VCaP (cell line): ENCODE results near the gene PLAC8L1.

ENCODE experiments used
- H3K27ac ChIP-seq: fragments of 450-650 bp; 2 replicates; pipeline ENCODE4 v1.5.1; 2017
- CTCF ChIP-seq: fragments of 450-650 bp; conservative IDR thresholded peaks from 2 replicates; pipeline ENCODE4 v1.5.1; 2017; ENCODE audit warnings: mild to moderate bottlenecking, moderate library complexity

PLAC8L1 gene

GRCh38 chr5:146055432-146055831 is 49.9 kb downstream of the PLAC8L1 start:
- no peak for TF ChIP-seq CTCF
- no peak overlapping the region for H3K27ac ChIP-seq

- no peak; the same call in 1 of the 2 replicates for TF ChIP-seq CTCF
- H3K27ac ChIP-seq, result no peak overlapping the region
These were observed 52.6 kb downstream of the PLAC8L1 start for GRCh38 chr5:146052780-146053179.

GRCh38 chr5:146051678-146052077 is 53.7 kb downstream of the PLAC8L1 start:
- no peak overlapping the region for H3K27ac ChIP-seq
- no peak for TF ChIP-seq CTCF

- no peak for TF ChIP-seq CTCF
These were observed 55.3 kb downstream of the PLAC8L1 start for GRCh38 chr5:146050086-146050485.

GRCh38 chr5:146049704-146050026 is 55.7 kb downstream of the PLAC8L1 start:
- H3K27ac ChIP-seq, result no peak overlapping the region

More at GRCh38 chr5:146050086-146050485, 55.3 kb downstream of the PLAC8L1 start:
- H3K27ac ChIP-seq, result no peak overlapping the region

GRCh38 chr5:146048994-146049703 is 56.2 kb downstream of the PLAC8L1 start:
- no peak overlapping the region for H3K27ac ChIP-seq
- peak; percentile 72 for TF ChIP-seq CTCF

More at GRCh38 chr5:146049704-146050026, 55.7 kb downstream of the PLAC8L1 start:
- peak; percentile 31 for TF ChIP-seq CTCF

- no peak overlapping the region for H3K27ac ChIP-seq
- no peak for TF ChIP-seq CTCF
These were observed 58.0 kb downstream of the PLAC8L1 start for GRCh38 chr5:146047396-146047795.
